GM23338 (cell line): ENCODE results near the gene SRXN1. TPM values are rescaled to one million over a fixed set of nuclear protein-coding genes. Genes with fewer than 3 reads are reported as not detected.

Experiments used
- CTCF ChIP-seq, 2 experiments: fragments of 200-600 bp in 1 of 2; sonication (generic) in 1 of 2; conservative IDR thresholded peaks; 2 replicates each; pipeline versions ENCODE4 v1.5.1 to v1.6.1; 2016 to 2017; ENCODE audit warnings: antibody characterized with exemption in 2 of 2, low read depth in 2 of 2, mild to moderate bottlenecking in 2 of 2, moderate library complexity in 1 of 2
- ETS1 ChIP-seq: IDR thresholded peaks from 2 replicates; pipeline ENCODE4 v1.6.1; 2016; ENCODE audit warnings: antibody characterized with exemption
- EZH2 ChIP-seq: fragments of 200-600 bp; sonication (generic); IDR thresholded peaks from one replicate; pipeline ENCODE4 v1.8.0; 2017; ENCODE audit warnings: antibody characterized with exemption, mild to moderate bottlenecking, low read depth; ENCODE audit not compliant: unreplicated experiment
- EZH2phosphoT487 ChIP-seq: fragments of 200-600 bp; sonication (generic); IDR thresholded peaks from one replicate; pipeline ENCODE4 v1.8.1; 2018; ENCODE audit warnings: antibody characterized with exemption; ENCODE audit not compliant: unreplicated experiment
- JUNB ChIP-seq: IDR thresholded peaks from one replicate; pipeline ENCODE4 v1.6.1; 2016; ENCODE audit warnings: antibody characterized with exemption; ENCODE audit not compliant: unreplicated experiment
- POLR2AphosphoS5 ChIP-seq: IDR thresholded peaks from 2 replicates; pipeline ENCODE4 v1.6.1; 2016; ENCODE audit warnings: antibody characterized with exemption, low read depth
- REST ChIP-seq: IDR thresholded peaks from one replicate; pipeline ENCODE4 v1.6.1; 2018; ENCODE audit warnings: antibody characterized with exemption; ENCODE audit not compliant: unreplicated experiment
- STAT1 ChIP-seq: IDR thresholded peaks from one replicate; pipeline ENCODE4 v1.6.1; 2016; ENCODE audit warnings: antibody characterized with exemption; ENCODE audit not compliant: unreplicated experiment
- ZNF114 ChIP-seq: fragments of 250-450 bp; sonication (Bioruptor Pico); IDR thresholded peaks from 2 replicates; pipeline ENCODE4 v1.5.0; 2020; ENCODE audit warnings: mild to moderate bottlenecking, moderate library complexity
- ZNF331 ChIP-seq: fragments of 250-450 bp; sonication (Bioruptor Pico); IDR thresholded peaks from 2 replicates; pipeline ENCODE4 v1.5.0; 2020; ENCODE audit warnings: low read depth, mild to moderate bottlenecking, moderate library complexity
- ZNF462 ChIP-seq: fragments of 250-450 bp; sonication (Bioruptor Pico); IDR thresholded peaks from 2 replicates; pipeline ENCODE4 v1.5.0; 2020; ENCODE audit warnings: mild to moderate bottlenecking, moderate library complexity
- polyA plus RNA-seq: library from polyadenylated mRNA; unstranded; fragments of >200 nt; fragmentation: Nextera tagmentation; extraction: Ambion mirVana; gene quantifications from 2 replicates; pipeline ENCODE4 v1.2.1, GENCODE V29; 2016
- total RNA-seq: library from RNA; depleted of rRNA; stranded (reverse); fragments of >200 nt; shearing (Covaris generic); gene quantifications from 2 replicates; pipeline ENCODE4 v1.2.3, GENCODE V29; 2014

SRXN1 gene
- total and polyA plus RNA-seq, 2 experiments from 2014 or later: 8.4 to 26.6 TPM

GRCh38 chr20:626579-626978, 26.4 kb downstream of the SRXN1 start (continued):
- TF ChIP-seq ZNF462 (CRISPR knock-in tag) (no peak), EZH2phosphoT487 (no peak), EZH2 (no peak), STAT1 (no peak), ZNF331 (CRISPR knock-in tag) (no peak), ETS1 (no peak), JUNB (no peak), REST (no peak), CTCF (conservative IDR thresholded peaks at IDR 0.05; ENCODE audit: low read depth in 2 of 2) (no peak), POLR2AphosphoS5 (no peak), ZNF114 (CRISPR knock-in tag) (no peak)
